ENCODE data around the gene AK1. TPM values are rescaled to one million over a fixed set of nuclear protein-coding genes. Genes with fewer than 3 reads are reported as not detected.

The AK1 gene
- total and polyA plus RNA-seq, 5 experiments from 2014 or later, result 0.07 to 57.1 (median 26.2) TPM; not detected in 1

DNA sequence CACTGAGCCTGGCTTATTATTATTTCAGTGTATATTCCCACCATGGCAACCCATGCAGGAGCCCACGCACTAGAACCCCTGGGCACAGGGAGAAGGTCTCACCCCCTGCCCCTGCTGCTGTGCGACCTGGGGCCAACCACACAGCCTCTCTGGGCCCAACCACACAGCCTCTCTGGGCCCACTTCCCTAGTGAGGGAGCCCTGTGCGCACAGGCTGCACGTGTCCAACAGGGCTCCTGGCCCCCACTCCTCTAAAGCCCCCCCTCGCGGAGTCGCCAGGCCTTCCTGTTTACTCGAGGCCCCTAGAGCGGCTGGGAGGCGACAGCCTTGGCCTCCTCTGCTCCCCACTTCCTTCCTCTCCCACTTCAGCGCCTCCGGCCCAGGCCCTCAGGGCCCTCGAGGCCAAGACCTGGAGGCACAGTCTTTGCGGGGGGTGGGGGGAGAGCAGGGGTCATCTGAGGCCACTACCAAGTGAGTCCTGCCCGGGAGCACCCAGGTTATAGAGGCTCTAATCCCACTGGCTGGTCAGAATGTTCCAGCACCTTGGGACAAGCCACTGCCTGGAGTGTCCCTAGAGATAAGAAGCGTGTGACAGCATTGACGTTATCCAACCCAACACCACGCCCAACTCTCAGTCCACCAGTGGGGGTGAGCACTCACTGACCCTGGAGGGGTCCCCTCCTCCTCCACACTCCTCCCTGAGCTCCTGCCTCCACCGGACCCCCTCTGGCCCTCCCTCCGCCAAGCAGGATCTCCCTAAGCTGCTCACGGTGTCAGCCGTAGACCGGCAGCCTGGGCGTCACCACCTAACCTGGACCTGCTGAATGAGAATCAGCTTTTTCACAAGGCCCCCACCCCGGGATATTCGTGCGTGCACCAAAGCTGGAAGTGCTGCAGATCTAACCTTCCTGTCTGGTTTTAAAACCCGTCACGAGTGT lies 15.1 kb downstream of the AK1 start:
- Mint-ChIP-seq H3K4me1 (peaks cover 27 to 64% (median 50%) of the 10 kb centered on the region in 4 donors), H3K27ac (peak overlapping the region; percentile 94 to 97 (median 96)), H3K27me3 (no peaks in the 10 kb centered on the region), H3K4me3 (peak overlapping the region; percentile 48 to 80 (median 69)), H3K9me3 (no peaks in the 10 kb centered on the region), H3K36me3 (no peaks in the 10 kb centered on the region)
- ATAC-seq, result peak; percentile 58 to 62
- POLR2A ChIA-PET, result interaction anchor here (0.6 to 3.2 kb wide), 18 partner anchors 9 to 862 kb away, joined by 3 to 22 read pairs (median 4); partner anchors contain the start of genes CDK9, ENG, SLC25A25 and ST6GALNAC4
- peak in 8 of 10 donors; percentile 37 to 80 (median 52) for DNase-seq

DNA sequence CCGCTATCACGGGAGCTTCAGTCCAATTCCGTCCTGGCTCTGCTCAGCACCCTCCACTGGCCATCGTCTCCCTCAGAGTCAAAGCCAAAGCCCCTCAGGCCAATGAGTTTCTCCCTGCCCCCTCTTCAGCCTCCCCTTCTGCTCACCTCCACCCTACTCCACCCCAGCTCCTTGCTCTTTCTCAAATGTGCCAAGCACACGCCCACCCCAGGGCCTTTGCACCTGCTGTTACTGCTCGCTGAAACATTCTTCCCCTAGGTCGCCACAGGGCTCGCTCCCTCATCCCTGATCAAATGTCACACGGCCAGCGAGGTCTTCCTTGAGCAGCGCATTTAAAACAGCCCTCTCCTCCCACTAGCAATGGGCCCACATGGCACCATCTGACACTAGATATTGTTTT lies 16.7 kb downstream of the AK1 start:
- no peaks in the 10 kb centered on the region for H3K27me3 Mint-ChIP-seq
- H3K9me3 Mint-ChIP-seq, result no peaks in the 10 kb centered on the region
- no peaks in the 10 kb centered on the region for H3K36me3 Mint-ChIP-seq
- POLR2A ChIA-PET, result interaction anchor here (0.6 to 3.2 kb wide), 8 partner anchors 8 to 284 kb away, joined by 3 to 22 read pairs (median 6); partner anchors contain the start of genes CDK9 and ST6GALNAC4
- H3K4me3 Mint-ChIP-seq, result peak overlapping the region in 1 of 10 donors; percentile 77
- H3K4me1 Mint-ChIP-seq, result peaks cover 29 to 71% (median 52%) of the 10 kb centered on the region in 4 donors
- no peak for DNase-seq
- peak overlapping the region in 7 of 10 donors; percentile 68 to 97 (median 87) for H3K27ac Mint-ChIP-seq
- ATAC-seq, result no peak

DNA sequence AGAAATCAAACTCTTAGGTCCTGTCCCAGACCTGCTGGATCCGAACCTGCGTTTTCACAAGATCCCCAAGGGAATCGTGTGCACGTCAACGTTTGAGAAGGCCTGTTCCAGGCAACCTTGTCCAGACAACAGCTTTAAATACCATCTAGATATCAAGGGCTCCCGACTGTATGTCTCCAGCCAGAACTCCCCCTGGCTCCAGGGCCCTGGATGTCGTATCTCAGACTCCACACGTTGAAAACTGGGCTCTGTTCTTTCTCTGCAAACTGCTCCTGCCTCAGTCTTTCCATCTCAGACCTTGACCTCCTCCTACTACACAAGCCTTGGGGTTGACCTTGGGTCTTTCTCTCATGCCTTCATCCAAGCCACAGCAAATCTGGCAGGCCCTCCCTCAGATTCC lies 17.2 kb downstream of the AK1 start:
- Mint-ChIP-seq H3K36me3 (no peaks in the 10 kb centered on the region), H3K27ac (peak overlapping the region in 7 of 10 donors; percentile 10 to 97 (median 77)), H3K9me3 (no peaks in the 10 kb centered on the region), H3K4me1 (peaks cover 26 to 71% (median 52%) of the 10 kb centered on the region in 4 donors), H3K4me3 (no peak overlapping the region), H3K27me3 (no peaks in the 10 kb centered on the region)
- POLR2A ChIA-PET, result interaction anchor here (0.6 to 1.2 kb wide), 7 partner anchors 13 to 284 kb away, joined by 3 to 7 read pairs (median 5); no protein-coding TSS in a partner anchor
- DNase-seq, result no peak
- ATAC-seq, result no peak

DNA sequence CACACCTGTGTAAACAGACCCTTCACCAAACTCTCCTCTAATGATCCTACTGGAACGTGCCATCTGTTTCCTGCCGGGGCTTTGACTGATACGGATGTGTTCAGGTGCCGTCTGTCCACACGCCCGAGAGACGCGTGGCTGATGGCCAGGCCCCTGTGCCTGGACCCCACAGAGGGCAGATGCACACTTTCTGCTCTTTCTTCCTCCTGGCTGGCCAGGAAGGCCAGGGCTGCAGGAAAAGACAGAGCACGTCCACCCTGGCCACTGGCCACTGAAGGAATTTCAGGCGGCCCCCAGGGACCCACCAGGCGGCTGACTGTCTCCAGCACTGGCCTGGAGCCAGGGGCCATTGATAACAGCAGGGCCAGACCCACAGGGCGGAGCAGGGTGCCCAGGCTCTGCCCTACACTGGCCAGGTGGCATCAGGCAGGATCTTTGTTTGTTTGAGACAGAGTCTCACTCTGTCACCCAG lies 19.4 kb downstream of the AK1 start:
- POLR2A ChIA-PET, result interaction anchor here (1.2 to 1.4 kb wide), 2 partner anchors 9 to 72 kb away, joined by 3 read pairs; partner anchors contain the start of gene CDK9
- Mint-ChIP-seq H3K9me3 (no peaks in the 10 kb centered on the region), H3K4me1 (peaks cover 24 to 74% (median 58%) of the 10 kb centered on the region in 4 donors), H3K27me3 (no peaks in the 10 kb centered on the region), H3K4me3 (peak overlapping the region in 1 of 10 donors; percentile 26), H3K36me3 (no peaks in the 10 kb centered on the region), H3K27ac (peak overlapping the region in 3 of 10 donors; percentile 6 to 90 (median 80))
- no peak for DNase-seq
- ATAC-seq, result no peak

DNA sequence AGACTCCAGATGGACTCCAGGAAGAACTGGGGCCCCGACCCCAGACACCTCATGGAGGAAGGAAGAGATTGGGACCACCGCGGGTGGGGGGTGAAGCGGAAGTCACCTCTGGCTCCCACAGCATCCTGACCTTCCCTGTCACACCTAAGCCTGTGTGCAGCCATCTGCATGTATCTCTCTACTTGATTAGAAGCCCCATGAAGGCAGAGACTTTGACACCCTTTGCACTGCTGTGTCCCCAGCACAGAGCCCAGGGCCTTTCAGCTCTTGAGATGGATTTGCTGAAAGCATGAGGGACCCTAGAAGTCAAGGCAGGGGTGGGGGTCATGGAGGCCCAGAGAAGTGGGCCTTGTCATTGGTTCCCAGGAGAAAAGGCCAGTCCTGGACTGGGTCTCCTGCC lies 20.2 kb downstream of the AK1 start:
- Mint-ChIP-seq H3K27ac (no peak overlapping the region), H3K36me3 (no peaks in the 10 kb centered on the region), H3K27me3 (no peaks in the 10 kb centered on the region), H3K4me1 (peaks cover 18 to 74% (median 55%) of the 10 kb centered on the region in 4 donors), H3K4me3 (no peak overlapping the region), H3K9me3 (no peaks in the 10 kb centered on the region)
- DNase-seq, result no peak
- no peak for ATAC-seq
- POLR2A ChIA-PET, result interaction anchor here (1.2 to 1.4 kb wide), 3 partner anchors 10 to 71 kb away, joined by 3 read pairs; partner anchors contain the start of genes CDK9 and FPGS

DNA sequence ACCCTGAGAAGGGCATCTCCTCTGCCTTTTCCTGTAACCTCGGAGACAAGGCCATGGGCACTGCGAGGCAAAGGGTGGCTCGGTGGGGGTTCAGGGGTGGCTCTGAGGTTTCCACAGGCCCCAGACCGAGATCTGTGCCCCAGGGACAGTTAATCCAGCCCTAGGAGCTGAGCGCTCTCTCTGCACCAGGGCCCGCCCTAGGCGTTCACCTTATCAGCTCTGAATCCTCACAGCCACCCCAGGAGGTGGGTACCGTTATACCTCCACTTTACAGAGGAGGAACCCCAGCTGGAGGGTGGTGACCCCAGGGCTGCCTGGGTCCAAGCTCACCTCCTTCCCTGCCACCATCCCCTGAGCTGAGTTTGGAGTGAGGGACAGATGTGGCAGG lies 20.8 kb downstream of the AK1 start:
- Mint-ChIP-seq H3K36me3 (no peaks in the 10 kb centered on the region), H3K4me3 (no peak overlapping the region), H3K27me3 (no peaks in the 10 kb centered on the region), H3K9me3 (no peaks in the 10 kb centered on the region), H3K4me1 (peaks cover 17 to 74% (median 54%) of the 10 kb centered on the region in 4 donors), H3K27ac (peak overlapping the region in 2 of 10 donors; percentile 14 to 93)
- ATAC-seq (no peak), DNase-seq (no peak)
- POLR2A ChIA-PET, result interaction anchor here (1.2 to 2.6 kb wide), 4 partner anchors 10 to 71 kb away, joined by 3 to 6 read pairs (median 3); partner anchors contain the start of genes CDK9 and FPGS

DNA sequence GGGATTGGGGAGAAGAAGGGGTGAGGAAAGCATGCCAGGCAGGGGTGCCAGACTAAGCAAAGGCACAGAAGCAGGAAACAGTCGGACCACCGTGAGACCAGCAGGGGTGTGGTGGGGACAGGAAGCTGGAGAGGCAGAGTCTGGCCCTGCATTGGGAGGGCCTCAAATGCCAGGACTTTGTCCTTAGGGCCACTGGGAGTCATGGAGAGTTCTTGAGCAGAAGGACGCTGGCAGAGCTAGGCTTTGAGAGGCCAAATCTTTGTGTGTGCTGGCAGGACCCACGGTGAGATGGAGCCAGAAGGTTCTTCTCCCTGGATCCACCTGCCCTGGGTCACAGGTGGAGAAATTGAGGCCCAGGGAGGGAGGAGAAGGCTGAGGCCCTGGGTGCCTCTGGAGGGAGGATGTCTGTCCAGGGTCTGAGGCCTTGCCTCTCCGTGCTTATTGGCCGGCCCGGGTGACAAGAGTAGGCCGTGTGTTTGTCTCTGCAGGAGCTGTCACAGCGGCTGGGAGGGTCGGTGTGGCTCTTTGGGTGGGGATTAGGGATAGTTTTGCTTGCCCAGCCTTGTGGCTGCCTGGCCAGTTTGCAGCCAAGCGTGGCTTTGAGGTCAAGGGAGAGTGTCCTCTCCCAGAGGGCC lies 21.3 kb downstream of the AK1 start:
- POLR2A ChIA-PET, result interaction anchor here (1.2 to 3.1 kb wide), 5 partner anchors 9 to 62 kb away, joined by 3 to 16 read pairs (median 4); partner anchors contain the start of gene FPGS
- Mint-ChIP-seq H3K4me1 (peaks cover 17 to 70% (median 49%) of the 10 kb centered on the region in 4 donors), H3K27me3 (no peaks in the 10 kb centered on the region), H3K36me3 (no peaks in the 10 kb centered on the region), H3K4me3 (peak overlapping the region in 8 of 10 donors; percentile 18 to 80 (median 48)), H3K27ac (peak overlapping the region in 9 of 10 donors; percentile 70 to 94 (median 86)), H3K9me3 (peaks cover 0 to 1% (median 0%) of the 10 kb centered on the region in 9 donors)
- DNase-seq (no peak), ATAC-seq (no peak)

DNA sequence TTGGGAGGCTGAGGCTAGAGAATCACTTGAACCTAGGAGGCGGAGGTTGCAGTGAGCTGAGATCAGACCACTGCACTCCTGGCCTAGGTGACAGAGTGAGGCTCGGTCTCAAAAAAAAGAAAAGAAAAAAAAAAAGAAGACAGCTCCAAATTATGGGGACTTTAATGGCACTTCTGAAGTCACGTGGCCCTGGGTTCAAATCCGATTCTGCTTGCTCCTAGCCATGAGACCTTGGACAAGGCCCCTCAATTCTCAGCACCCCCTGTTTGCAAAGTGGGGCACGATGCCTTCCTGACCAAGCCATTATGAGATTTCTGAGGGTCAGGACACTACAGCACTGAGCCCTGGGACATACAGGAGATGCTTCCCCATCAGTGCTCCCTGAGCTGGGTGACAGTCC lies 22.0 kb downstream of the AK1 start:
- POLR2A ChIA-PET, result interaction anchor here (0.8 to 3.1 kb wide), 6 partner anchors 9 to 62 kb away, joined by 3 to 16 read pairs (median 4); no protein-coding TSS in a partner anchor
- Mint-ChIP-seq H3K27ac (peak overlapping the region in 9 of 10 donors; percentile 11 to 94 (median 86)), H3K4me1 (peaks cover 15 to 63% (median 42%) of the 10 kb centered on the region in 4 donors), H3K9me3 (peaks cover 0 to 5% (median 1%) of the 10 kb centered on the region in 9 donors), H3K27me3 (no peaks in the 10 kb centered on the region), H3K36me3 (peaks cover 0 to 2% (median 2%) of the 10 kb centered on the region in 3 donors), H3K4me3 (peak overlapping the region; percentile 25 to 80 (median 50))
- DNase-seq, result no peak
- no peak for ATAC-seq

DNA sequence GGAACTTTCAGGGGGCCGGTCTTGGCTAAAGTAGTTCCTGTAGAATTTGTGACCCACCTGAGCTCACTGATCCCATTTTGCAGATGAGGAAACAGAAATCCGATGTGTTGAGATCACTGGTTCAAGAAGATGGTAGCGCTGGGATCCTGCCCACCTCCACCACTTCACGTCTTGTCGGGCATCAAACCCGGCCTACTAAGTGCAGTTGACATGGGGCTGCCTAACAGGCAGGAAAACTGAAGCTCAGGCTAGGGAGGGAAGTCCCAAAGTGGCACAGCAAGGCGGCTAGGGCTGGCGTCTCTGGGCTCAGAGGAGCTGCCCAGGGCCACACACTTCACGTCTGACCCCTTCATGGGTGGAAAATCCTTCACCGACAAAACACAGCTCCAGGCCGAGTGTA lies 22.5 kb downstream of the AK1 start:
- ATAC-seq, result no peak
- no peaks in the 10 kb centered on the region for H3K27me3 Mint-ChIP-seq
- H3K27ac Mint-ChIP-seq, result peak overlapping the region in 9 of 10 donors; percentile 14 to 94 (median 73)
- peaks cover 13 to 61% (median 40%) of the 10 kb centered on the region in 4 donors for H3K4me1 Mint-ChIP-seq
- POLR2A ChIA-PET, result interaction anchor here (0.6 to 3.2 kb wide), 9 partner anchors 8 to 270 kb away, joined by 3 to 16 read pairs (median 4); no protein-coding TSS in a partner anchor
- peaks cover 0 to 5% (median 4%) of the 10 kb centered on the region in 3 donors for H3K36me3 Mint-ChIP-seq
- H3K4me3 Mint-ChIP-seq, result peak overlapping the region in 8 of 10 donors; percentile 34 to 68 (median 46)
- DNase-seq, result no peak
- H3K9me3 Mint-ChIP-seq, result peaks cover 0 to 9% (median 3%) of the 10 kb centered on the region in 9 donors

DNA sequence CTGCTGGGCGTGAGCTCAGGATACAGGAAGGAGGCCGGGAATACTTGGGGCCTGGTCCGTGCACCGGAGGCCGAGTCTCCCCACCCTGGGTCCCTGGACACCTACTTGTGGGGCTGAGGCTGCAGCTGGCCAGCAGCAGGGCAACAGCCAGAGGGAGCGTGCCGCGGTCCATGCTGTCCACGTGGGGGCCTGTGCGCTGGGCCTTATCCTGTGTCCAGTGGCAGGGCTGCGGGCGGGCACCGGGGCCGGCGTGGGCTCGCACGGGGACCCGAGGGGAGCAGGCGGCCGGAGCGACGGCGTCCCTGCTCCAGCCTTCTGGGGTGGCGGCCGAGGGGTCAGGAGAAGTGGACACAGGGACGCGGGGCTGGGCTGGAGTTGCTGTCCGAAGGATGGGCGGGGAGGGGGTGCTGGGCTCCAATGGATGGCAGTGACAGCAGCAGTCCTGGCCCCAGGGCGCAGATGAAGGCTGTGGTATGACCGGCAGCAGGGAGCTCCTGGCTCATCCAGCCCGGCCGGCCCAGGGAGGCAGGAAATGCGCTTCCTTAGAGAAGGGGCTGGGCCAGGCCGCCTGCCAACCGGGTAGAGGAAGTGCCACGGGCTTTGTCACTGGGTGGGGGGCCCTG lies 23.2 kb downstream of the AK1 start, which contains the start of gene ENG:
ENG (minus strand) TSS at position 475 of the 623 bp plus-strand sequence; CDS start at position 172, 303 bp downstream.
- Mint-ChIP-seq H3K9me3 (peaks cover 2 to 15% (median 6%) of the 10 kb centered on the region in 9 donors), H3K36me3 (peaks cover 4 to 11% (median 7%) of the 10 kb centered on the region in 3 donors), H3K4me1 (peaks cover 13 to 58% (median 40%) of the 10 kb centered on the region in 4 donors), H3K27ac (peak within 1 kb of the TSS; percentile 71 to 94 (median 88)), H3K4me3 (peak within 1 kb of the TSS; percentile 81 to 92 (median 88)), H3K27me3 (no peaks in the 10 kb centered on the region)
- DNase-seq (peak in 1 of 10 donors; percentile 18), ATAC-seq (peak; percentile 66 to 74)
- POLR2A ChIA-PET, result interaction anchor here (0.6 to 3.2 kb wide), 10 partner anchors 9 to 269 kb away, joined by 3 to 16 read pairs (median 4); no protein-coding TSS in a partner anchor

Data from naive thymus-derived CD8-positive, alpha-beta T cell (primary cell).